Endodermal cell (in vitro differentiated cells): ENCODE results near the gene ARHGAP22. TPM values are rescaled to one million over a fixed set of nuclear protein-coding genes. Genes with fewer than 3 reads are reported as not detected.

ENCODE experiments used
- DNase-seq: peaks from one replicate; pipeline ENCODE4 v3.0.0-alpha.2; 2017
- H3K27ac ChIP-seq: 2 replicates; pipeline ENCODE4 v1.5.1; 2013; ENCODE audit warnings: mild to moderate bottlenecking, low read depth, low read length, moderate library complexity
- H3K27me3 ChIP-seq: 2 replicates; pipeline ENCODE4 v1.6.1; 2013; ENCODE audit warnings: mild to moderate bottlenecking, low read length, moderate library complexity; ENCODE audit not compliant: insufficient read depth, control insufficient read depth, poor library complexity, severe bottlenecking
- H3K36me3 ChIP-seq: 2 replicates; pipeline ENCODE4 v1.7.0; 2013; ENCODE audit warnings: mild to moderate bottlenecking, low read length, moderate library complexity; ENCODE audit not compliant: control insufficient read depth, insufficient read depth
- H3K4me1 ChIP-seq: one replicate; pipeline ENCODE4 v1.7.0; 2013; ENCODE audit warnings: low read length; ENCODE audit not compliant: control insufficient read depth, insufficient read depth
- H3K4me3 ChIP-seq: 2 replicates; pipeline ENCODE4 v1.5.1; 2013; ENCODE audit warnings: mild to moderate bottlenecking, low read length, moderate library complexity
- H3K9ac ChIP-seq: 2 replicates; pipeline ENCODE4 v1.6.1; 2013; ENCODE audit warnings: mild to moderate bottlenecking, low read length, moderate library complexity; ENCODE audit not compliant: poor library complexity, severe bottlenecking; ENCODE audit errors: extremely low read depth
- H3K9me3 ChIP-seq: 2 replicates; pipeline ENCODE4 v1.6.1; 2013; ENCODE audit warnings: mild to moderate bottlenecking, low read length, moderate library complexity; ENCODE audit not compliant: control insufficient read depth
- H3K27ac Mint-ChIP-seq: 2 replicates; pipeline ENCODE4 v1.8.0; 2020; ENCODE audit warnings: mixed read lengths
- H3K27me3 Mint-ChIP-seq: 2 replicates; pipeline ENCODE4 v1.8.0; 2021; ENCODE audit warnings: mild to moderate bottlenecking, mixed read lengths; ENCODE audit not compliant: insufficient read depth
- H3K36me3 Mint-ChIP-seq: 2 replicates; pipeline ENCODE4 v1.8.0; 2020; ENCODE audit warnings: low read depth, mixed read lengths
- H3K4me1 Mint-ChIP-seq: 2 replicates; pipeline ENCODE4 v1.8.0; 2020; ENCODE audit warnings: mixed read lengths
- H3K4me3 Mint-ChIP-seq: 2 replicates; pipeline ENCODE4 v1.8.0; 2020; ENCODE audit warnings: mild to moderate bottlenecking, moderate library complexity, mixed read lengths
- H3K9me3 Mint-ChIP-seq: 2 replicates; pipeline ENCODE4 v1.8.0; 2020; ENCODE audit warnings: mild to moderate bottlenecking, mixed read lengths
- CTCF ChIP-seq: fragments of 200-600 bp; sonication (generic); conservative IDR thresholded peaks from 2 replicates; pipeline ENCODE4 v1.5.0; 2021; ENCODE audit warnings: antibody characterized with exemption, mild to moderate bottlenecking
- WGBS, 2 experiments: methylation state at CpG; one replicate each; pipeline versions ENCODE4 v1.1.5 to v1.1.7; 2013; ENCODE audit warnings: missing lambda C conversion rate in 2 of 2, mixed read lengths in 1 of 2; ENCODE audit not compliant: insufficient coverage in 1 of 2, insufficient read length in 1 of 2; 5-methylcytosine and 5-hydroxymethylcytosine counted together
- total RNA-seq, 2 donors: library from RNA; stranded (reverse); fragmentation: NEBNext Ultra II Directional in 1 of 2; extraction: Animal tissue kit (Norgen Biotek cat#: 25700) in 1 of 2; gene quantifications; 2 replicates in 1 of 2; 3 replicates in 1 of 2; pipeline ENCODE4 v1.2.1, GENCODE V29; 2021

ARHGAP22 gene
- total RNA-seq, 2 donors from 2014 or later: 10.3 to 14.1 TPM

DNA sequence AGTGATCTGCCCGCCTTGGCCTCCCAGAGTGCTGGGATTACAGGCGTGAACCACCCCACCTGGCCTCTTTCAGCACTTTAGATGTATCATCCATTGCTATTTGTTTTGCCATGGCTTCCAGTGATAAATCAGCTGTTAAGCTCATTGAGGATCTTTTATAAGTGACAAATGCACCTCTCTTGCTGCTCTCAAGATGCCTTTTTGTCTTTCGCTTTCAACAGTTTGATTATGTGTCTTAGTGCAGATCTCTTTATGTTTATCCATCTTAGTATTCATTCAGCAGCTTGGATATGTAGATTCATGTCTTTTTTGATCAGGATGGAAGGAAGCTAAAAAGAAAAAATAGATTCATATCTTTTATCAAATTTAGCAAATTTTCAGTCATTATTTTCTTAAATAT, 192.8 kb downstream of the ARHGAP22 start:
- no peak for DNase-seq
- Mint-ChIP-seq H3K27me3 (no peaks in the 10 kb centered on the region), H3K9me3 (peaks cover 14% of the 10 kb centered on the region), H3K4me3 (no peak overlapping the region), H3K36me3 (peaks cover 43% of the 10 kb centered on the region), H3K4me1 (peaks cover 10% of the 10 kb centered on the region), H3K27ac (no peak overlapping the region)
- Histone ChIP-seq H3K4me1 (peaks cover 3% of the 10 kb centered on the region), H3K36me3 (peaks cover 37% of the 10 kb centered on the region), H3K27ac (no peak overlapping the region), H3K27me3 (no peaks in the 10 kb centered on the region), H3K9ac (no peak overlapping the region), H3K9me3 (peaks cover 28% of the 10 kb centered on the region), H3K4me3 (no peak overlapping the region)
- 95 to 100% methylated on average over 3 of the region's 3 CpGs for WGBS, 2 experiments
- TF ChIP-seq CTCF: no peak

DNA sequence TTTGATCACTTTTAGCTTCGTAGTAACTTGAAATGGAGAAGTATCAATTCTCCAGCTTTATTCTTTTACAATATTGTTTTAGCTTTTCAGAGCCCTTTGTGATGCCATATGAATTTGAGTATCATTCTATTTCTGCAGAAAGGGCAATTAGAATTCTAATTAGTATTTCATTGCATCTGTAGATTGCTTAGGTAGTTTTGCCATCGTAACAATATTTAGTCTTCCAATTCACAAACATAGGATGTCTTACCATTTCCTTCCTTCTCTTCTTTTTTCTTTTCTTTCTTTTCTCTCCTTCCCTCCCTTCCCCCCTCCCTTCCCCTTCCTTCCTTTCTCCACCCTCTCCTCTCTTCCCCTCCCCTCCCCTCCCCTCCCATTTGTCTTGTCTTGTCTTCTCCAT, 193.4 kb downstream of the ARHGAP22 start:
- no peak for TF ChIP-seq CTCF
- 88 to 94% methylated on average over 1 to 2 of the region's 2 CpGs for WGBS, 2 experiments
- H3K9ac ChIP-seq: no peak overlapping the region
- Mint-ChIP-seq H3K27me3 (no peaks in the 10 kb centered on the region), H3K36me3 (peaks cover 43% of the 10 kb centered on the region), H3K4me3 (no peak overlapping the region), H3K27ac (no peak overlapping the region), H3K4me1 (peaks cover 5% of the 10 kb centered on the region), H3K9me3 (peaks cover 14% of the 10 kb centered on the region)
- H3K27me3 ChIP-seq: no peaks in the 10 kb centered on the region
- H3K27ac ChIP-seq: no peak overlapping the region
- DNase-seq: no peak
- H3K4me1 ChIP-seq: no peaks in the 10 kb centered on the region
- H3K9me3 ChIP-seq: peaks cover 28% of the 10 kb centered on the region
- peaks cover 41% of the 10 kb centered on the region for H3K36me3 ChIP-seq
- peak overlapping the region; percentile 30 for H3K4me3 ChIP-seq

GRCh38 chr10:48410503-48410902, 194.4 kb downstream of the ARHGAP22 start:
- WGBS, 2 experiments: 97% methylated on average over 6 of the region's 6 CpGs; no CpG with 5 or more reads in 1 of the 2 experiments
- H3K9me3 ChIP-seq: peaks cover 28% of the 10 kb centered on the region
- peaks cover 14% of the 10 kb centered on the region for H3K9me3 Mint-ChIP-seq

More at GRCh38 chr10:48410503-48410902, 194.4 kb downstream of the ARHGAP22 start:
- Mint-ChIP-seq H3K27me3 (no peaks in the 10 kb centered on the region), H3K4me1 (peaks cover 9% of the 10 kb centered on the region), H3K27ac (no peak overlapping the region), H3K36me3 (peaks cover 44% of the 10 kb centered on the region), H3K4me3 (no peak overlapping the region)
- no peaks in the 10 kb centered on the region for H3K4me1 ChIP-seq
- DNase-seq: no peak
- H3K27me3 ChIP-seq: no peaks in the 10 kb centered on the region
- H3K36me3 ChIP-seq: peaks cover 42% of the 10 kb centered on the region
- no peak overlapping the region for H3K9ac ChIP-seq
- no peak overlapping the region for H3K27ac ChIP-seq
- no peak for TF ChIP-seq CTCF
- no peak overlapping the region for H3K4me3 ChIP-seq
